ENCODE results near the gene NR3C1.

Gene NR3C1

DNA sequence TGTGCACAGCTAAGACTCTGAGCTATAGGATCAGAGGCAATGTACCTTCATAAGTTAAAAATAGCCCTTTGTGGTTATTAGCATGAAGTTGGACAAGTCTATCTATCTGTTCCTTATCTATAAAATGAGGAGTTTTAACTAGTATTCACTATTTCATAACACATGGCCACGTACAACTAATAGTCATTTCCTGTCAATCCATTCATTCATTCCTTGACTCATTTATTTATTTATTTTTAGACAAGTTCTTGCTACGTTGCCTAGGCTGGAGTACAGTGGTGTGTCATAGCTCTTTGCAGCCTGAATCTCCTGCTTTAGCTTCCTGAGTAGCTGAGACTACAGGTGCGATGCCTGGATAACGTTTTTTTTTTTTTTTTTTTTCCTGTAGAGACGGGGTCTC, 92.1 kb downstream of the NR3C1 start:
- DNase-seq (ENCODE audit: low read depth in 2 of 2) = no peak

DNA sequence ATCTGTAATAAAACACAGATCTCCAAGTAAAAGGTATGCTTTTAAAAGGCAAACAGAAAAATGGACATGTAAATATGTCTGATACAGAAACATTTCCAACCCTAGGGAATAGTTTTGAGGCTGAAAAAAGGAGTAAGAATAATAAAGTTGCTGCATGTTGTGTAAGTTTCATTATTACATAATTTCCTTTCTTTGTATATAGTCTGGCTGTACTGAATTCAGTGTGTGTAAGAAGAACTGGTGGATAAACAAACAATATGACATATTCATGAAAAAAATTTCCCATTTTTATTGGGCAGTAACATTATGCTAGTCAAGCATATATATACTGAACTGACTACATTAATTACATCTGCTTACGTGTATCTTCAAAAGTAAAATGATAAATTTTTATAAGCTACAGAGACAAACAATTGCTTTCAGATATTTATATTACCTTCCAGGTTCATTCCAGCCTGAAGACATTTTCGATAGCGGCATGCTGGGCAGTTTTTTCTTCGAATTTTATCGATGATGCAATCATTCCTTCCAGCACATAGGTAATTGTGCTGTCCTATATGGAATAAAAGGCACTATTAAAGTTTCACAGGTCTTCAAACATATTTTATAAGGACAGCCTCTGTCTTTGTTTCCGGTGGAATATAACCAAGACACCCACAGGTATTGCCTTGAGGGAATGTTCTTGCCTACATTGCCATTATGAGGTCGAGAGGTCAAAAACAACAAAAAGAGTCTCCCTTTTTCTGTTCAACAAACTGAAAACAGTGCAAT, 93.6 kb downstream of the NR3C1 start:
- no peak for DNase-seq (ENCODE audit: low read depth in 2 of 2)

DNA sequence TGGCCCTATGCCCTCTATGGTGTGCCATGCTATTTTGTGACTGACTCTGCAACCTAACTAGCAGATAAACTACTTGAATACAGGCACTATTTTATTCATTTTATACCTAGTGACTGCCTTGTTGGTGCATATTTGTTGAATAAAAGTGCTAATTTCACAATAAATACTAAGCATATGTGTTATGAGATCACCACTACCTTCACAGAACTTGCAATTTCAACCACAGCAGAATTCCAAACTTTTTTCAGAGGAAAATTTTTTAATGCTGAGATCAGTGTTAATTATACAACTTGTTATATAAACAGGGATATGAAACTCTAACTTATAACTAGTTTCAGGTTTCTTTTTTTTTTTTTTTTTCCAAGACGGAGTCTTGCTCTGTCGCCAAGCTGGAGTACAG, 94.8 kb downstream of the NR3C1 start:
- no peak for DNase-seq (ENCODE audit: low read depth in 2 of 2)

DNA sequence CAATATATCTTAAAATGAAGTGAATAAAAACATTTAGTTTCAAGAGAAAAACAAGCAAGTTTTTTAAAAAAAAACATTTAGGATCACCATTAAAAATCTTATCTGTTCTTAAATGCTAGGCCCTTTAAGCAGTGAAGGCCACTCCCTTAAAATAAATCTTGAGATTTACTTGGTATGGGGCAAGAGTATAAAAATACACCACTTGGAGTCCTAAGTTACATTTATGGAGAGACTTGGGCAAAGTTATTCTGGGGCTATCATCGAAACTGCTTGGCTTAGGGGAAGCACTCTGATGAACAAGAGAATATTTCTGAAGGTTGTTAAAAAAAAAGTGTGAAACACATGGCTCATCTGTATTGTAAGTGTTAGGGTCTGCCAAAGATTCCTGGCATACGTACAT, 97.4 kb downstream of the NR3C1 start:
- no peak for DNase-seq (ENCODE audit: low read depth in 2 of 2)

DNA sequence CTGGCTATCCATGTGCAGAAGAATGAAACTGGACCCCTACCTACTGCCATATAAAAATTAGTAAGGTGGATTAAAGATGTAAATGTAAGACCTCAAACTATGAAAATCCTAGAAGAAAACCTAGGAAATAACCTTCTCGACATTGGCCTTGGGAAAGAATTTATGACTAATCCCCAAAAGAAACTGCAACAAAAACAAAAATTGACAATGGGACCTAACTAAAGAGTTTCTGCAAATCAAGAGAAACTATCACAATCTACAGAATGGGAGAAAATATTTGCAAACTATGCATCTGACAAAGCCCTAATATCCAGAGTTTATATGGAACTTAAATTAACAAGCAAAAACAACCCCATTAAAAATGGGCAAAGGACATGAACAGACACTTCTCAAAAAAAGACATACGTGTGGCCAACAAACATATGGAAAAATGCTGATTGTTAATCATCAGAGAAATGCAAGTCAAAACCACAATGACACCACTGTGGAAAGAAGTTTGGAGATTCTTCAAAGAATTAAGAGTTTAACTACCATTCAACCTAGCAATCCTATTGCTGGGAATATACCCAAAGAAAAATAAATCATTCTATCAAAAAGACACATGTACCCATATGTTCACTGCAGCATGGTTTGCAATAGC, 98.5 kb downstream of the NR3C1 start:
- no peak for DNase-seq (ENCODE audit: low read depth in 2 of 2)

DNA sequence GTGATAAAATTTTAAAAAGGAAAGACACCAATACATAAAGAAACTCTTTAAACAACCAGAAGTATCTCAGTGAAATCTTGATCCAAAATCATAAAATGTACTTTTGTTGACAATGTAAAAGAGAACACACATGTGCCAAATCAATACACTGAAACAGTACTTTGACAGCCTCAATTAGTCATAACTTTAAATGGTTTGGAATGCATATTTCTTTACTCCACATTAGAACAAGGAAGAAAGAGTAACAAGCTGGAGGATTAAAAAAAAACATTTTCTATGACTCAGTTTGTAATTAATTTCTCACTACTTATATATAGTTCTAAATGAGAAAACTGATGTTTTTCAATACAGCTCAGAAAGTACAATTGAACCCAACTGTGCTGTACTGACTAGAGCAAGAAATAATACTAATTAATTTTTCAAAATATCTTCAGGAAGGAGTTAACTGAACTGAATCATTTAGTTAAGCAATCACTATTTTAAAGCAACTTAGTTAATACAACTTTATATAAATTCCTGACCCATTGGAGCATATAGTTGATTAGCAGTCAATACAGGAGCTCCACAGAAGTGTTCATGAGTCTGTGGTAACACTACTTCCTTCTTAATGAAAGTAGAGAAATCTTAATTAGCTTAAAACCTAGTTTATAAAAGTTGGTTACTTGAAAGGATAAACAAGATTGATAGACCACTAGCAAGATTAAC, 101.0 kb downstream of the NR3C1 start:
- DNase-seq (ENCODE audit: low read depth in 2 of 2) = no peak

DNA sequence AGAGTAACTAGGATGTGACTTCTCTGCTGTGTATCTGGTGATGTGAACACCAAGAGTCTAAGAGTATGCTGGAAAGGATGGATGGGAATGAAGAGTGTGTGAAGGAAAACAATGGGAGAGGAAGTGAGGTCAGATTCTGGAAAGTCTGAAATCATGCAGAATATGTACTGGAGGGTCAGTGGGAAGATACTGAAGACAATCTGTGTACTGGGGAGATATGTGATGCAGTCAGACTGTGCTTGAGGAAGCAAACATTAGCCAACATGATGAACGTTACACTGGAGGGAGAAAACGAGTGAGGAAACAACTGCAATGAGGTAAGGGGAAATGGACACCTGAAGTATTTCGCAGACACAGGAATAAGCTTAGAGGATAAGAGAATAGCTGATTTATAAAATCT, 105.7 kb downstream of the NR3C1 start:
- no peak for DNase-seq (ENCODE audit: low read depth in 2 of 2)

DNA sequence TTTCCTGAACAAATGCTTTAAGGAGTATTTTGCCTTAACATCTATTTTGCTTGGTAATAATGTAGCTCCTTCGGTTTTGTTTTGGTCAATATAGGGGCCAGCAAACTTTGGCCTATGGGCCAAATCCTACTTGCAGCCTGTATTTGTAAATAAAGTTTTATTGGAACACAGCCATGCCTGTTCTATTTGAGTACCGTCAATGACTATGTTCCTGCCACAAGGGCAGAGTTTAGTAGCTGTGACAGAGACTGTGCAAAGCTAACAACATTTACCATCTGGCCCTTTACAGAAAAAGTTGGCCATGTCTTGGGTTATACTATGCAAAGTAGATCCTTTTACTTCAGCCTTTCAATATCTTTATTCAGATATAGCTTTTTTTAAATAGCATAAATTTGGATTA, 113.4 kb downstream of the NR3C1 start:
- DNase-seq (ENCODE audit: low read depth in 2 of 2) = no peak

DNA sequence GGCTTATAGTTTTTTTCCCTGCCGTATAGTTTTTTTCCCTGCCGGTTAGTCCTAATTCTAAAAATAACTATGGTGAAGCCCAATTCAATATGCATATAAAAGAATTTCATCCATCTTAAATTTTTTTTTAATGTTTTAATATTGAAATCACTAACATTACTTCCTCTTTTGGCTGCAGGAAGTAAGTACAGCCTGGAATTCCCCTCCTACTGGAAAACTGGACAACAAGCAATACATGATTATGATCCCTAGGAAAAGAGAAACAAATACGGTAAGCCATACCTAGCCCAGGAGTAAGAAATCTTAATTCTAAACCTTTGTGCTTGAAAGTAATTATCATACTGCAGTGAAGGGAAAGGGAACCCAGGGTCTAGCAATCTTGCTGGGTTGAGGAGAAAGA, 119.0 kb downstream of the NR3C1 start:
- DNase-seq (ENCODE audit: low read depth in 2 of 2) = no peak

DNA sequence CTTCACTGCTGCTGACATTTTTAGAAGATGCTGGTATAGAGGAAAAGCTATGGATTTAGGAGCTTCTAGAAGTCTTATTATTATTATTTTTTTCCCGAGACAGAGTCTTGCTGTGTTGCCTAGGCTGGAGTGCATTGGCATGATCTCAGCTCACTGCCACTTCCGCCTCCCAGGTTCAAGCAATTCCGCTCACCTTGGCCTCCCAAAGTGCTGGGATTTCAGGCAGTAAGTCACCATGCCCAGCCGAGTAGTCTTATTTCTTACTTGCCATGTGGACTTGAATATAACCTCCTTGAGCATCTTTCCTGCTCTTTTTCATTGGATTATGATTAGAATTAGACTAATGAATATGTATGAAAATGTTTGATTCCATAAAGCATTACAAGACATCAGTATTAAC, 119.5 kb downstream of the NR3C1 start:
- no peak for DNase-seq (ENCODE audit: low read depth in 2 of 2)

DNA sequence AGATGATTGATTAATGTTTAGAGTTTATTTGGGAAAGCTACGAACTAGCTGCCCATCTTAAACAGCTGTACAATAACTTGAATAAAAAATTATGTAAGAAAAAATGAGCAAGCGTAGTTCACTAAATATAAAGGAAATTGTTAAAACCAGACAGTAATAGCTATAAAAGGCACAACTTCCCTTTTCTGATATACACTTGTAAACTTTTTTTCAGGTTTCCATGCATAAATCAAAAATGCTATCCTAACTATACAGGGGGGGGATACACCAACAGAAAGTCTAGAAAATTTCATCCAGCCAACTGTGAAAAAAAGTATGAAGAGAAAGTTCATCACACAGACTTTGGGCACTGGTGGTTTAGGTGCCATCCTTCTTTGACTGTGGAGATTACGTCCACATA, 122.3 kb downstream of the NR3C1 start:
- no peak for DNase-seq (ENCODE audit: low read depth in 2 of 2)

DNA sequence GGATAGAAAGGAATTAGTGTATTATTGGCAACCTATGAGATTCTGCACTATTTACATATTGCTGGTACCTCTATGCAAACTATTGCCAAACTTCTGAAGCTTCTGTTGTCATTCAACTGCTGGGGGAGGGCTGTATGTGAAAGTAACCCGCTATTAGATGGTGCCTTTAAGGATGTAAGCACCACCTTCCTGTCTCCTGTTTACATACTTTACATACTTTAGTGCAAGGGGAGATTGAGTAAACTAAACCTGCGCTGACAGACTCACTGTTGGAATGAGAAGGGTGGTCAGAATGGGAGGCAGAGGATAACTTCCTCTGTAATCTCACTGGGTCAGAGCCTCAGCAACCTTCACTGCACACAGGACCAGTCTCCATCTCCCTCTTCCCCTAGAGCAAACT, 123.8 kb downstream of the NR3C1 start:
- no peak for DNase-seq (ENCODE audit: low read depth in 2 of 2)

DNA sequence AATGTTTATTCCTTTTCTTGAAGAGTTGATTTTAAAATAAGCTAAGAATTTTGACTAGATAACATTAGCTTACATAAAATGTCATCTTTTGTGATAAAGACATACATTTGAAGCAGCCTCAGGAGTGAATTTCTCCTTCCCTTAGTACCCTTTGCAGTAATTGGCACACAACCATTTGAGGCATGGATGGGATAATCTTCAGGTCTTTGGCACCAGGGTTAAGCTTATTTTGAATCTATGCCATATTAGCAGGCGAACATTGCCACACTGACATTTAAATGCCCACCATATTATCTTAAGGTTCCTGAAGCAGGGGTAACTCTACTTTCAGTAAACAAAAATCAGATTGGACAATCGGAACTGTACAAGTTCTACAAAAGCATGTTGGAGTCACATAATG, 126.0 kb downstream of the NR3C1 start:
- DNase-seq (ENCODE audit: low read depth in 2 of 2) = no peak

DNA sequence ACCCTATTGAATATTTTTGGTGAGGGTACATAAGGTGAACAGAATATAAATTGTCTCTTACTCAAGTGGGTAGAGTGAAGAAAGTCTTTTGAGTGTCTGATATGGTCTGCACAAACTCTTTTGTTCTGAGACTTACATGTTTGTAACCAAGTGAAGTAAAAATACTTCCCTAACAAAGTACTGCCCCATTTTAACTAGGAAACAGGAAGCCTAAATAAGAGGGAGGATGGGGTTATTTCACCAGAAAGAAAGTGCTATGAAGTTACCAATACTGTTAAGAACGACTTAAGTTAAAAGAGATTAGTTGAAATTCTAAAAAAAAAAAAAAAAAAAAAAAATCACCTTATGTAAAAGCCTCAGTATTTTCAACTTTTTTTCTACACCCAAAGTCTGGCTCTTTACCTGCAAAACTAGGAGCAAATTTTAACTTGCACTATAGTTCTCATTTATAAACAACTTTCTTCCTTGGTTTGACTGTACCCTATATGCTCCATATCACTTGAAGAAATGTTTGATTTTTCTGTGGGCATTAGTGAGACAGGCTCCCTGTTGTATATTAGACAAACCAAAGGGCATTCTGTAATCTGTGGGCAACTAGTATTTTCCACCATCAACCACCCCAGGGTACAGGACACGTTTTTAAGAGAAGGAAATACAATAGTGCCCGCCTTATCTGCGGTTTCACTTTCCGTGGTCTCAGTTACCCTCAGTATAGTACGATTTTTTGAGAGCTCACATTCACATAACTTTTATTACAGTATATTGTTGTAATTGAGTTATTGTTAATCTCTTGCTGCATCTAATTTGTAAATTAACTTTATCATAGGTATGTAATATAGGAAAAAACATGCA, 127.7 kb downstream of the NR3C1 start:
- DNase-seq (ENCODE audit: low read depth in 2 of 2) = no peak

DNA sequence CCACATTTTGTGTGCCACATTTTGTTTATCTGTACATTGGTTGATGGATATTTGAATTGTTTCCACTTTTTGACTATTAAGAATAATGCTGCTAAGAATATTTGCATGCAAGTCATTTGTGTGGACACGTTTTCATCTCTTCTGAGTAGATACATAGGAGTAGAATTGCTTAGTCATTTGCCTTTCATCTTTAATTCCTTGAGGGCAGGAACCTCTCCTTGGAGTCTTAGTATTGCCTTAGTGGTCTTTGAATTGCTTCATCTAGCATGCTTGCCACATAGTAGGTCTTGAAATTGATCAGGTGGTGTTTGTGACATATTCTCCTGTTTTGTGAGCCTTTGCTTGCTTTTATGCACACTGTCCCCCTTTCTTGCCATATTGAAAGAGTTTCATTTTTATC, 128.5 kb downstream of the NR3C1 start:
- DNase-seq (ENCODE audit: low read depth in 2 of 2) = no peak

DNA sequence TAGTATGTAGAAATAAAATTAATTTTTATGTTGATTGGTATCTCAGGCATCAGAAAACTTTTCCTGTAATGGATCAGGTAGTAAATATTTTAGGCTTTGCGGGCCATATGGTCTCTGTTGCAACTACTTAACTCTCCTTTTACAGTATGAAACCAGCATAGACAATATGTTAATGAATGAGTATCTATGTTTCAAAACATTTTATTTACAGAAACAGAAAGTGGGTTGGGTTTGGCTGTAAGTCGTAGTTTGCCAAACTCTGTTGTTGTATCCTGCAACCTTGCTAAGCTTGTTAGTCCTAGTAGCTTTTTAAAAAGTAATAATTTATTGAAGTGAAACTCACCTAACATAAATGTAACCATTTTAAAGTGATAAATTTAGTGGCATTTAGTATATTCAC, 132.1 kb downstream of the NR3C1 start:
- no peak for DNase-seq (ENCODE audit: low read depth in 2 of 2)

DNA sequence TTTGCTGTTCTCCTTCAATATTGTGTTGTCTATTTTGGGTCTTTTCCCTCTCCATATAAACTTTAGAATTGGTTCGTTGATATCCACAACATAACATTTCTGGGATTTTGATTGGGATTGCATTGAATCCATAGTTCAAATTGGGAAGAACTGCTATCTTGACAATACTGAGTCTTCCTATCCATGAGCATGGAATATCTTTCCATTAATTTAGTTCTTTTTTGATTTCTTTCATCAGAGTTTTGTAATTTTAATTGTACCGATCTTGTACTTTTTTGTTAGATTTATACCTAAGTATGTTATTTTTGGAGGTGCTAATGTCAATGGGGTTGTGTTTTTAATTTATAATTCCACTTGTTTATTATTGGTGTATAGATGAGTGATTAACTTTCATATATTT, 135.1 kb downstream of the NR3C1 start:
- DNase-seq (ENCODE audit: low read depth in 2 of 2) = no peak

DNA sequence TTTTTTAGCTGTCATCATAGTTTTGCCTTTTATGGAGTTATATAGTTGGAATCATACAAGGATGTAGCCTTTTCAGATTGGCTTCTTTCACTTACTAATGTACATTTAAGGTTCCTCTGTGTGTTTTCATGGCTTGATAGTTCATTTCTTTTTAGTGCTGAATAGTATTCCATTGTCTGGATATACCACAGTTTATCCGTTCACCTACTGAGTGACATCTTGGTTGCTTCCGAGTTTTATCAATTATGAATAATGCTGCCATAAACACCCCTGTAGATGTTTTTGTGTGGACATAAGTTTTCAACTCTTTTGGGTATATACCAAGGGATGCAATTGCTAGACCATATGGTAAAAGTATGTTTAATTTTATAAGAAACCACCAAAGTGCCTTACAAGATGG, 136.3 kb downstream of the NR3C1 start:
- DNase-seq (ENCODE audit: low read depth in 2 of 2) = no peak

DNA sequence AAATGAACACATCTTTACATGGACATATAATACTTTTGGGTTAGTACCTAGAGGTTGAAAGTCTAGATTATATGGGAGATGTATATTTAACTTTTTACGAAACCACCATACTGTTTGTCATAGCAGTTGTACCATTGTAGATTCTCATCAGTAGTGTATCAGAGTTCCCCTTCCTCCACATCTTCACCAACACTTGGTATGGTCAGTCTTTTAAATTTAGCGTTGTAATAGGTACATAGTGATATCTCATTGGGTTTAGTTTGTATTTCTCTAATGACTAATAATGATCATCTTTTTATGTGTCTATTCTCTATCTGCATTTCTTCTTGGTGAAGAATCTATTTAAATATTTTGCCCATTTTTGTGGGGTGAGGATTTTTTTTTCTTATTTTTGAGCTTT, 137.5 kb downstream of the NR3C1 start:
- no peak for DNase-seq (ENCODE audit: low read depth in 2 of 2)

DNA sequence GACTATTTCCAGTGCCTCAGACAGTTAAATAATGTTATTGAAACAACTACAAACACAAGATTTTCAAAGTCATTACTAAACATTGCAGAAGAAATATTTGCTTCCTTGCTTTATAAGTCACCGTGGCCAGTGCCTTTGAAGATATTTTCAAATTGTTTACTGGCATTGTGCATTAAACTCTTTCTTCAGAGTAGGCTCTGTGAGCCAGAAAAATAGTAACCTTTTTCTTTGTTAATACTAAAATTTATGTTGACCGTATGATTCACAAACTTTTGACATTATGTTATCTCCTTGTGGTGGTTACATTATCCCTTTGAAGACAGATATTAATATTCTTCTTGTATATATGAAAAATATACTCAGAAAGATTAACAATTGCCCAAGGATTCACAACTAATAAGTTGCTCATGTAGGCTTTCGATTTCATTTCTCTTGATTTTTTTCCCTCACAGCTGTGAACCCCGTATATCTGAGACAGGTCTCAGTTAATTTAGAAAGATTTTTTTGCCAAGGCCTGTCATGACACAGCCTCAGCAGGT, 140.1 kb downstream of the NR3C1 start:
- no peak for DNase-seq (ENCODE audit: low read depth in 2 of 2)

DNA sequence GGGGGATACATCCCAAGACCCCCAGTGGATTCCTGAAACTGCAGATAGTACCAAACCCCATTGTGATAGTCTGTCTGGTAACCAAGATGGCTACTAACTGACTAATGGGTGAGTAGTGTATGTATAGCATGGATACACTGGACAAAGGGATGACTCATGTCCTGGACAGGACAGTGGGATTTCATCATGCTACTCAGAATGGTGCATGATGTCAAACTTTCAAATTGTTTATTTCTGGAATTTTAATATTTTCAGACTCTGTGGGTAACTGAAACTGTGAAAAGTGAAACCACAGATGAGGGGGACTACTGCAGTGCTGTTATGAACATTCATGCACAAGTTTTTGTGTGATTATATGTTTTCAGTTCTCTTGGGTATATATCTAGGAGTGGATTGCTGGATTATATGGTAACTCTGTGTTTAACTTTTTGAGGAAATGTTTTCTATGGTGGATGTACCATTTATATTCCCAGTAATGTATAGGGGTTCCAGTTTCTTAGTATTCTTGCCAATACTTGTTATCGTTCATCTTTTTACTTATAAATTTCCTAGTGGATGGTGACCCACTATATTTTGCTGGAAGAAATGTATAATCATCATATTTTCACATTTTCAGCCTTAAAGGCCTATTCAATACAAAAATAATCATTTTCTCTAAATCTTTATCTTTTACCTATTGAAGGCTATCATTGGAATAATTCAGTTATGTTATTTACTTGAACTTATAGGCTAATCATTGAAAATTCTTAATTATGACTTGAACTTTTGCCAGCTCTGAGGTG, 140.9 kb downstream of the NR3C1 start:
- no peak for DNase-seq (ENCODE audit: low read depth in 2 of 2)
